HG03097 (cell line): ENCODE results near the gene CCDC85C.

Source experiments
- ATAC-seq: cut with Tn5 transposase; IDR thresholded peaks from one replicate; pipeline ENCODE4 v1.9.1; 2021; ENCODE audit not compliant: unreplicated experiment, low FRiP score

CCDC85C gene

GRCh38 chr14:99562856-99563748 is 40.9 kb downstream of the CCDC85C start:
- no peak for ATAC-seq

GRCh38 chr14:99561864-99562263 is 42.1 kb downstream of the CCDC85C start:
- no peak for ATAC-seq

GRCh38 chr14:99560922-99561683 is 42.9 kb downstream of the CCDC85C start:
- ATAC-seq: no peak

- no peak for ATAC-seq
Measured at GRCh38 chr14:99560403-99560802, 43.6 kb downstream of the CCDC85C start.

- no peak for ATAC-seq
Measured at GRCh38 chr14:99559286-99559990, 44.6 kb downstream of the CCDC85C start.

- ATAC-seq: no peak
Measured at GRCh38 chr14:99556134-99556791, 47.7 kb downstream of the CCDC85C start.

- no peak for ATAC-seq
Measured at GRCh38 chr14:99554757-99555531, 49.1 kb downstream of the CCDC85C start.

- no peak for ATAC-seq
Measured at GRCh38 chr14:99554184-99554583, 49.8 kb downstream of the CCDC85C start.

- no peak for ATAC-seq
Measured at GRCh38 chr14:99552572-99553216, 51.3 kb downstream of the CCDC85C start.

- no peak for ATAC-seq
Measured at GRCh38 chr14:99552021-99552553, 51.9 kb downstream of the CCDC85C start.

- no peak for ATAC-seq
Measured at GRCh38 chr14:99551034-99551922, 52.7 kb downstream of the CCDC85C start.

- no peak for ATAC-seq
Measured at GRCh38 chr14:99550387-99550992, 53.5 kb downstream of the CCDC85C start.

GRCh38 chr14:99549684-99550083 is 54.3 kb downstream of the CCDC85C start:
- ATAC-seq: no peak

- no peak for ATAC-seq
Measured at GRCh38 chr14:99548871-99549515, 55.0 kb downstream of the CCDC85C start.

- no peak for ATAC-seq
Measured at GRCh38 chr14:99548255-99548654, 55.8 kb downstream of the CCDC85C start.

- no peak for ATAC-seq
Measured at GRCh38 chr14:99546234-99546879, 57.6 kb downstream of the CCDC85C start.

GRCh38 chr14:99545586-99545985 is 58.4 kb downstream of the CCDC85C start:
- no peak for ATAC-seq
